ENCODE results near the gene CCER1.

Gene CCER1

GRCh38 chr12:90965204-90965603, 10.2 kb upstream of the CCER1 start:
- no peak for DNase-seq (ENCODE audit: low spot score)

DNA sequence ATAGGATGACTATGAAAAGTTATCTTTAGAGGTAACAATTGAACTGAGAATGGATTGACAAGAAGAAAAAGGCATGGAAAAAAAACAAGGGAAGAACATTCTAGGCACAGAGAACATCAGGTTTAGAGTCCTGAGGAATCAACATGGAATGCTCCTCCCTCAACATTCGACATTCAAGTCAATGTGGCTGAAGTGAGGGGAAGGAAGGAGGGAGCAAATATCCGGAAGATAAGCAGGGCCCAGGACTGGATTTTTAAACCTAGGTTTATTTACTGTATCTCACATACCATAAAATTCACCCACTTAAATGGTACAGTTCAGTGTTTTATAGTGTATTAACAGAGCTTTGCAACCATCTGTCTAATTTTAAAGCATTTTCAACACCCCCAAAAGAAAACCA, 9.6 kb upstream of the CCER1 start:
- no peak for DNase-seq (ENCODE audit: low spot score)

DNA sequence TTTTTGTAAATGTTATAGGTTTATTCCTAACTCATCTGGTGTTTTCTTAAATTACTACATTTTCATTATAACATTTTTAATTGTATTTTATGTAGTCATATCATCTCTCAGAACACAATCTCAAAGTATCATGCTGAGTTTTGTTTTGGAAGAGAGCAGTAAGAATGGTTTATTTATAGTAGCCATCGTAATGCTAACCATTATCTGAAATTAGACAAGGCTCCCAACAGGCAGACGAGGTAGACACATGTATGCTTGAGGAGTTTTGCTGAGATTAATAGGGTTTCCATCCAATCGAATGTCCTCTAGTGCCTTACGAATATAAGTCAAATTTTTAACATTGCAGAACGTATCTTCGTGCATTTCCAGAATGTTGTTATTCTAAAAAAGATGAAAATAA, 9.0 kb upstream of the CCER1 start:
- no peak for DNase-seq (ENCODE audit: low spot score)

DNA sequence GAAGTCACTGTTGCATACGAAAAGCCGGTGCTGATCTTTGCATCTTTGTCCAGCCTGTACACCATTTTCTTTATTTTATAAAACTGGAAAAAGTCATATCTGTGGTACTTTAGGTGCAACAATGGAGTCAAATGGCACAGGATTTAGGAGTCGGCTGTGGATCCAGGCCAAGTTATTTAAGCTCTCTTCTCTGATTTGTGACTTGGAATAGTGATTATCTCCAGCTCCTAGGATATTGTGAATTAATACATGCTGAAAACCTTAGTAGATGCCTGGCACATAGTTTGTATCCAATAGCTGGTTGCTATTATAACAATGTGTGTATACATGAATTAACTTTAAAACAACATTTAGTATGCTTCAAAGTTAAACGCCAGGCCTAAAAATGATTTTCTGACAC, 6.2 kb upstream of the CCER1 start:
- no peak for DNase-seq (ENCODE audit: low spot score)

GRCh38 chr12:90959538-90960139, 4.7 kb upstream of the CCER1 start:
- DNase-seq (ENCODE audit: low spot score), result peak; percentile 68

DNA sequence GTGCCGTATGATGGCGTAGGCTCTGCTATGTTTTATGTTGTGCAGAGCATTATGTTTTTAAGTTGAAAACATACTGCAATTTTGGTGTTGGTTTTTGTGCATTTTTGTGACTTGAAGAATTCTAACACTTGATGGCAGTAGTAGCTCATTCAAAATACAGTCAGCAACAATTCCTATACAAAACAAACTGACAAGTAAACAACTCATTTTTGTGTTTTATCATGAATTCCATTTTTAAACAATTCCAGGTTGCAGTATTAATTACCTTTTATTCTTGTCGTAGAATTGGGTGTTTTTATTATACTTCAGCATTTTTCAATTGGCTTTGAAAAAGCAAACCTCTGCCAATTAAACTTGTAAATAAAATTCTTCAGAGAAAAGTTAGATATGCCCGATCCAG, 4.1 kb upstream of the CCER1 start:
- DNase-seq (ENCODE audit: low spot score), result peak; percentile 28

- DNase-seq (ENCODE audit: low spot score), result no peak
Measured at GRCh38 chr12:90958347-90958746, 3.4 kb upstream of the CCER1 start.

DNA sequence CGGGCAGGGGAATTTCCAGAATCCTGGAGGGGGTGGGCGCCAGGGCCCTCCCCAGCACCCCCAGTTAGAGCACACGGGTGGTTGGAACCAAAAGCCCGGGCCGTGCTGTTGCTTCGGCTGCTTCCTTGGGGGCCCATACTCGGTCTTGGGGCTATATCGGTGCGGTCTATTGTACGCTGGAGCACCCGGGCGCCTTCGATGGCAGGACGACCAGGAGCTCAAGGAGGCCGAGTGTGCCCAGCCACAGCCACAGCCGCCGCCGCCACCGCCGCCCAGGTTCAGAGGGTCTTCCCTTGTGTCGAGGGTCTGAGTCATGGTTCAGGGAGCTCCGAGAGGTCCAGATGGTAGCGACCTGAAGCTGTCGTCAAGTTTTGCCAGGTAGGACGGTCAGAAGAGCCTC, 548 bp downstream of the CCER1 start:
- no peak for DNase-seq (ENCODE audit: low spot score)

DNA sequence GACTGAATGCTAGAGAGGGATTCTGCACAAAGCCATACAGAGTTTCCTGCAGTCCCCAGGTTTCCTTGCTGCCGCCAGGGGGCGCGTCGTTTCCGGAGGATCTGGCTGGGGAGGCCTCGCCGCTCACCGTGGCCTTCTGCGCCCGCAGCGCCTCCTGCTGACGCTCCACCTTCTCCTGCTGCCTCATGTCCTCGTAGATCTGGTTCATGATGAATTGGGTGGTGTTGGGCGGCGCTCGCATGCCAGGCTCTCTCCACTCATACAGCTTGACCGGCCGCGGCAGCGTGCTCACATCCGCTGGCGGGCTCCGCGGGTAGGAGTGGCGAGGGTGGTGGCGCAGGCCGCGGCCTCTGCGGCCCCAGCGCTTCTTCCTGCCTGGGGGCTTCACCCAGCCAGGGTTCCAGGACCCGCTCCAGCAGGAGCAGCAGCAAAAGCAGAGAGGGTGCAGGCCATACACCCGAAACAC, 987 bp downstream of the CCER1 start:
- no peak for DNase-seq (ENCODE audit: low spot score)

GRCh38 chr12:90951432-90952105, 3.4 kb downstream of the CCER1 start:
- no peak for DNase-seq (ENCODE audit: low spot score)

DNA sequence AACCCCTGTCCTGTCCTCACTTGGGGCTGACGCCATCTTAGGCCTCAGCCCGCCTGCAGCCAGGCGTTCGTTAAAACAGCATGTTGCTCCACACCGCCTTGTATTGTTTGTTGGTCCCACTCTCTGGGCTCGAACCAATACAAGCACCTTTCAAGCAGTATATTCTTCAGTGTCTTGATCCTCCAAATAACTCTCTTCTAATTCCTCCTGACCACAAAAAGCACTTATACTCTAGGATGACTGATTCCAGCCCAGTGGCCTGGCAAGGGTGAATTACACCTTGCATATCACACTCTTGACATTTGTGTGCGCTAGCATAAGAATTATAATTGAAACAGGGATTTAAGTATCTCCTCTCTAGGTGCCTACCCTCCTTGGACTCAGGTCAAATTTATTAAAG, 7.1 kb downstream of the CCER1 start:
- DNase-seq (ENCODE audit: low spot score), result no peak

- DNase-seq (ENCODE audit: low spot score), result peak; percentile 73
Measured at GRCh38 chr12:90945070-90945649, 9.8 kb downstream of the CCER1 start.

DNA sequence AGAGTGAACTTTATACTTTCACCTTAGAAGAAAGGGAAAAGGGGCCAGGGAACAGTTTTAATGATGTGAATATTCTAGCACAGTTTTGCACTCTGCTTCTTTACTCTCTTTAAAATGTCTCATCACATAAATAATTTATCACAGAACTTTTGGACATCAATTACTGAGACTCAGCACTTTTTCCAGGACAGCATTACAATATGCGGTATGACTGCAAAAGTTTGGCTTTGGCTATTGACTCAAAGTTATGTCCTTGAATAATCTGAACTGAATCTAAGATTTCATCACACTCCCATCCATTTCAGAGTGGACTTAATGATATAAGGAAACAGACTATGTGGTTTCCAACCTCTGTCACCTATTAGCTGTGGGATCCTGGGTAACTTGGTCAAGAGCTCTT, 11.7 kb downstream of the CCER1 start:
- DNase-seq (ENCODE audit: low spot score), result no peak

GRCh38 chr12:90940872-90941499, 14.0 kb downstream of the CCER1 start:
- DNase-seq (ENCODE audit: low spot score), result peak; percentile 83

- no peak for DNase-seq (ENCODE audit: low spot score)
Measured at GRCh38 chr12:90939382-90939781, 15.6 kb downstream of the CCER1 start.

DNA sequence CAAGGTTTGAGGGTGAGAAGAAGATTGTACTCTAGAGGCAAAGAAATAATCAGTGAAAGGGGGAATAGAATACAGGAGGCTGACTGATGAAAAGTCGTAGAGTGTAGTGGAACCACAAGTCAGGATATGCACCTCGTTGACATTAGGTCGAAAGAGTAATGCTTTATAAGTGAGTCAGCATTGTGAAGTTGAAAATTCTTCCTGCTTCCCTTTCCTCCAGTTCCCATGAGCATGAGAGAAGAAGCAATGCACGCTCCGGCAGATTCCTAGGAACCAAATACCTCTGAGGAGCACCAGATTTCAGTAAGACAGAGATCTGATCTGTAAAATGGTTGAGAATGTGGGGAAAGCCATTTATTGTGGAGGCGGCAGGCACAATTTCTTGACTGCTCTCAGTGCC, 16.5 kb downstream of the CCER1 start:
- DNase-seq (ENCODE audit: low spot score), result no peak

DNA sequence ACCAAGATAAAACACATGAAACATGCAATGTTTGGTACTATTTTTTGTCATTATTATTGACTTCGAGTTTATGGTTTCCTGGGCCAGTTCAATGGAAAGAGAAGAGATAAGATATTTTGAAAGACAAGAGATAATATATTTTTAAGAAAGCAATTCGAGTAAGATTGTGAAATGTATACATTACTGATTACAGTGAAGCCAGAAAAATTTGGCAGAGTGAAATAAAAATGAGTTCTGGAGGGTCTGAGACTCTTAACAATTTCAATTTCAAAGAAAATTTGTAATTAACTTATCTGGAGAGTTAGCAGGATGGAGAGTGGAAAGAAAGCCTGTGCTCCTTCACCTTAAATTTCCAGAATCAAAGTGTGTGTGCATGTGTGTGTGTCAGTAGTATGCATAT, 17.3 kb downstream of the CCER1 start:
- no peak for DNase-seq (ENCODE audit: low spot score)

- no peak for DNase-seq (ENCODE audit: low spot score)
Measured at GRCh38 chr12:90936230-90937005, 18.6 kb downstream of the CCER1 start.

DNA sequence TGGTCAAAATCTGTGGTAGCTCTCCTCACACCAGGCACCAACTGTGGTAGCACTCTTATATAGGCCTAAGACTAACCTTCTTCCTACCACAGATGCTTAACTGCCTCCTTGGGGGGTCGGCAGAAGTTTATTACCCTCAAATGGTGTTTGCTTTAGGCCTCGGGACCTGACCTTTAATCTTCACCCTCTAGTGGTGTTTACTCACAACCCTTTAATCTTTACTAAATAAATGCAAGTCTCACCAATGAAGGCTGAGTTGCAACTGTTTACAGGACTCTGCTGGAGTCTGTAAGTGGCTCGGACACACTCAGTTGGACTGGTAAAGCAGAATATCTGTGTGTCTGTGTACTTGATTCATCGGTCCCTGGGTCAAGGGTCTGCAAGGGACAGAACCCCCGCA, 29.4 kb downstream of the CCER1 start:
- DNase-seq (ENCODE audit: low spot score), result no peak

- no peak for DNase-seq (ENCODE audit: low spot score)
Measured at GRCh38 chr12:90924406-90924805, 30.6 kb downstream of the CCER1 start.

DNA sequence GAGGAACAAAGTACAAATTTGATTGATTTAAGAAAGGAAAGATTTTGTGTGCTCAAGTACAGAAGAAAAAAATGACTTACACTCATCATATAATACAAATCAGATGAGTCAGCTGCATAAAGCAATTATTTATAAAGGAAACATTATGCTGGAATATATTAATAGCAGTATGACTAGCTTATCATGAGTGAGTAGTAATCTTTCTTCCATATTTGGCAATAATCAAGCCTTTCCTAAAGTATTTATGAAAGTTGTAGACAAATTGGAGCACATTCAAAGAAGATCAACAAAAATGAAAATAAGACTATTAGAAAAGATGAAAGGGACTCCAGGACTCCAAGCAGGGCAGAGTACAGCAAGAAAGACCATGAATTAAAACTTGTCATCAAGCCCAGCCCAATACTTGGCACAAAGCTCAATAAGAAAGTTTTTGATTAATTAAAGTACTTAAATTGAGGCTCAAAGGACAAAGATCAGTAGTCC, 32.8 kb downstream of the CCER1 start:
- peak; percentile 5 for DNase-seq (ENCODE audit: low spot score)

DNA sequence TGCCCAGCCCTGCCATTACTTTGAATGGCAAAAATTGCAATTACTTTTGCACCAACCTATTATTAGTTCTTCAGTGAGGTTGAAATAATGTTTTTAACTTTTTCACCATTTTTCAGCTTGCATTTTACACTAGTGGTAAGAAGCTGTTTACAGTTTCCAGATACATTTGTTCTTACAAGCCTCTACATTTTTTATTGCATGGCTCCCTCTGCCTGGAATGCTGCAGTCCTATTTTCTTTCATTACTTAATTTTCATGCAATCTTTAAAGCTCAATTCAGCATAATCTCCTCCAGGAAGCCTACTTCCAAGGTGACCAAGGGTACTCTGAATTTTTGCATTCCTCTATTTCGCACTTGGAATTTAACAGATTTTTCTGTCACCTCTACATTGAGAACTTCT, 33.4 kb downstream of the CCER1 start:
- DNase-seq (ENCODE audit: low spot score), result no peak
